Fibroblast of the conjunctiva (primary cell): ENCODE measurements around the gene SAMD11.
"Not testable (repeated sequence)": the region's sequence is repeated elsewhere in the genome, so short reads cannot be mapped to it uniquely, and the experiment has no call there.

Experiments used
- DNase-seq: peaks from one replicate; pipeline ENCODE4 v3.0.0-alpha.2; 2010; ENCODE audit warnings: low read depth

Gene SAMD11, protein sequence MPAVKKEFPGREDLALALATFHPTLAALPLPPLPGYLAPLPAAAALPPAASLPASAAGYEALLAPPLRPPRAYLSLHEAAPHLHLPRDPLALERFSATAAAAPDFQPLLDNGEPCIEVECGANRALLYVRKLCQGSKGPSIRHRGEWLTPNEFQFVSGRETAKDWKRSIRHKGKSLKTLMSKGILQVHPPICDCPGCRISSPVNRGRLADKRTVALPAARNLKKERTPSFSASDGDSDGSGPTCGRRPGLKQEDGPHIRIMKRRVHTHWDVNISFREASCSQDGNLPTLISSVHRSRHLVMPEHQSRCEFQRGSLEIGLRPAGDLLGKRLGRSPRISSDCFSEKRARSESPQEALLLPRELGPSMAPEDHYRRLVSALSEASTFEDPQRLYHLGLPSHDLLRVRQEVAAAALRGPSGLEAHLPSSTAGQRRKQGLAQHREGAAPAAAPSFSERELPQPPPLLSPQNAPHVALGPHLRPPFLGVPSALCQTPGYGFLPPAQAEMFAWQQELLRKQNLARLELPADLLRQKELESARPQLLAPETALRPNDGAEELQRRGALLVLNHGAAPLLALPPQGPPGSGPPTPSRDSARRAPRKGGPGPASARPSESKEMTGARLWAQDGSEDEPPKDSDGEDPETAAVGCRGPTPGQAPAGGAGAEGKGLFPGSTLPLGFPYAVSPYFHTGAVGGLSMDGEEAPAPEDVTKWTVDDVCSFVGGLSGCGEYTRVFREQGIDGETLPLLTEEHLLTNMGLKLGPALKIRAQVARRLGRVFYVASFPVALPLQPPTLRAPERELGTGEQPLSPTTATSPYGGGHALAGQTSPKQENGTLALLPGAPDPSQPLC

DNA sequence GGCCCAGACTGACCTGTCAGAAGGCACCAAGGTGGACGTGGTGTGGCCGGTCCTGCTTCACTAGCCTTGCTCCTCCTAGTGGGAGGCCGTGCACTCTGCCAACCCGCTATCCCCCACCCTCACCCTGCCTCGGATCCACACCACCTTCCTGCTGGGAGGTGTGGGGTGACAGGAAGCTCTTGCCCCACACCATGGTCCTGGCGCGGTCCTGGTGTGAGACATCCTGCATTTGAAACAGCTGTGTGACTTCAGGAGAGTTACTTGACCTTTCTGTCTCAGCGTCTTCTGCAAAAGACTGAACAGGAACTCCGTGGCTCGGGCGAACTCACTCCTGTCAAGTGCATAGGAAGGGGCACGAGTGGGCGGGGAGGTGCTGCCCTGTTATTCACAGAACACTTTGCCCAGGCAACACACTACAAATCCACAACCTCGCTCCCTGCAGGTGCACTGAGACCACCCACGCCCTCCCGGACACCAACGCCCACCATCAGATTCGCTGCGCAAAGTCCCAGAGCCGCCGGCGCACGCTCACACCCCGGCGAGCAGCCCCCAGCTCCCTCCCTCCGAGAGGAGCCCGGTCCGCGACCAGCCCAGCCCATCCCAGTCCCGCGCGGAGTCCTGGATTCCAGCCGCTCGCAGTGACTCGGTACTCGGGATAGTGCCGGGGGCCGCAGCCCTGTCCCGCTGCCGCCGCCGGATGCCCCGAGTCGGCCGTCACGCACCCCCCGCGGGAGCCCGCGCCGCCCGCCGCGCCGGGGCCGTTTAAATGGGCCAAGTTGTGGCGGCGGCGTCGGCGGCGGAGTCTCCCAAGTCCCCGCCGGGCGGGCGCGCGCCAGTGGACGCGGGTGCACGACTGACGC lies at the start of gene SAMD11:
Gene SAMD11, plus strand, starts transcription at position 793 of the 860 bp plus-strand sequence. CDS start 509 bp downstream, outside the sequence.
- DNase-seq = no peak

DNA sequence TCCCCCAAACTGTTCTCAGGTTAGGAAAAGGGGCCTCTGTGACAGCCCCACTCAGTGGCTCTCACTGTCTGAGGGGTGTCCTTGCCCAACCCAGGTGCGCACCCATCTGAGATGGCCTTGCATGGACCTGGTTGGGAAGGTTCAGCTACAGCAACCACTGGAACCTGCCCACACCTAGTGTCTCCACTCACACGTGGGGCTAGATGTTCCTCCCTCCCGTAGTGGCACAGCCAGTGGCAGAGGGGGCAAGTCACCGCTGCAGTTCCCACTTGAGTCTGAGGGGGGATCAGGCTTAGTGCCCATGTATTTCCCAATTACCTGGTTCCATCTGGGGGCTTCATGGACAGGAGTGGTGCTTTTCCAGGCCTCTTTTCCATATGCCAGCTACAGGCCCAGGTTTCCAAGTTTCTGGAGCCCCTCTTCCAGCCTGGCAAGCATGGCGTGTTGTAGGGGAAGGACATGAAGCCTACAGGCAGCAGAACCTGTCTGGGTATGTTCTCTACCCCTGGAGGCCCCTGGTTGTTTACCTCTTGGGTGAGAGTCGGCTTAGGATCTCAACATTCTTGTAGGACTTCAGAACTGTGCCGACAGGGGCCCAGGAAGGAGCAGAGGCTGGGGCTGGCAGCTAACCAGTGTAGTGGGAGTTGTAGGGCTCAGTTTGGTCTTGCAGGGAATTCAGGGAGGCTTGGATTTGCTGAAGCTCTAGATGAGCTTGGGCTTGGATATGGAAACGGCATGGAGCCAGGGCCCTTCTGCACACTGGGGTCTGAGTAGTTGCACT lies 47.1 kb upstream of the SAMD11 start:
- DNase-seq = not testable (repeated sequence)

DNA sequence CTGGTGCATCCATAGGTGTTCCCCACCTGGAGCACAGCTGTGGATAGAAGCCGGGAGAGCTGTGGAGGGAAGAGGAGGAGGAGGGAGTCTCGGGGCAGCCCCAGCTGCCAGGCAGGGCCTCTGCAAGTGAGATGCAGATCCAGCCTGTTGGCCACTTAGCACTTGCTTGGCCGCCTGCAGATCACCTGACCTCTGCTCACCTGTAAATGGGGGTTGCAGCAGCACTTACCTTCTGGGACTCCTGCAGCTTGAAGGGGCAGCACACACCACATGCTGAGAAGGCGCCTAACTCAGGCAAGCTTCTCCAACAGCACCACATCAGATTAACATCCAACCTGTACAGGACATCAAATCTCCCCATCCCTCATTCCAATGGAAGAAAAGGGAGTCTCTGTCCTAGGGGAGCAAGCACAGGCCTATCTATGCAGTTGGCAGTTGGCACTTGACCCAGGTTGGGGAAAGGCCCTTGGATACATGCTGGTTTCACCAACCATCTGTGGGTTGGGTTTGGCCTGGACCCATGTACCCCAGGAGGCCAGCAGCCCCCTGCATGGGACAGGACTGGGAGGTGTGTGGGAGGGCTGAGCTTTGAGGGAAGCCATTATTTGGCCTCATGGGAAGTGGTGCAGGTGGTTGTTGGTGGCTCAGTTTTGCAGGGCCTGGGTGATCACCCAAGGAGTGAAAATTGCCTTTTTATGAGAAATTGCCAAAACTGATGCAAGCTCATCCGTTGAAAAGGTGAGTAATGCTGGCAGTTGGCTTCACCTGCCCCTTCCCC lies 46.3 kb upstream of the SAMD11 start:
- not testable (repeated sequence) for DNase-seq

DNA sequence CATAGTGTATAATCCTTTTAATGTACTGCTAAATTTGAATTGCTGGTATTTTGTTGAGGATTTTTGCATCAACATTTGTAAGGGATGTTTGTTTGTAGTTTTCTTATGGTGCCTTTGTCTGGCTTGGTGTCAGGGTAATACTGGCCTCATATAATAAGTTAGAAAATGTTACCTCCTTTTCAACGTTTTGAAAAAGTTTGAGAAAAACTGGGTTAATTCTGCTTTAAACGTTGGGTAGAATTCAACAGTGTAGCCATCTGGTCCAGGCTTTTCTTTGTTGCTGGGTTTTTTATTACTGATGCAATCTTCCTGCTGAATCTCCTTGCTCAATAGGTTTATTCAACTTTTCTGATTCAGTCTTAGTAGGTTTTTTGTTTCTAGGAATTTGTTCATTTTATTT lies 43.2 kb upstream of the SAMD11 start:
- DNase-seq = not testable (repeated sequence)

DNA sequence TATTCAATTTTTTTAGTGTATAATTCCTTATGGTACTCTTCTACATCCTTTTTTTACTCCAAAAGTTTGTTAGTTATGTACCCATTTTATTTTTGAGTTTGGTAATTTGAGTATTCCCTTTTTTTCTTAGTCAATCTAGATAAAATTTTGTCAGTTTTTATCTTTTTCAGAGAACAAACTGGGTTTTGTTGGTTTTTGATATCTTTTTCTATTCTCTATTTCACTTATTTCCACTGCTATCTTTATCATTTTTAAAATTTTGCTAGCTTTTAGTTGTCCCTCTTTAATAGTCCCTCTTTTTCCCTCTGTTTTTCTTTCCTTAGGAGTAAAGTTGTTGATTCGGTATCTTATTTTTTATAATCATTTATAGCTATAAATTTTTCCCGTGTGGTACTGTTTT lies 42.8 kb upstream of the SAMD11 start:
- DNase-seq = not testable (repeated sequence)

DNA sequence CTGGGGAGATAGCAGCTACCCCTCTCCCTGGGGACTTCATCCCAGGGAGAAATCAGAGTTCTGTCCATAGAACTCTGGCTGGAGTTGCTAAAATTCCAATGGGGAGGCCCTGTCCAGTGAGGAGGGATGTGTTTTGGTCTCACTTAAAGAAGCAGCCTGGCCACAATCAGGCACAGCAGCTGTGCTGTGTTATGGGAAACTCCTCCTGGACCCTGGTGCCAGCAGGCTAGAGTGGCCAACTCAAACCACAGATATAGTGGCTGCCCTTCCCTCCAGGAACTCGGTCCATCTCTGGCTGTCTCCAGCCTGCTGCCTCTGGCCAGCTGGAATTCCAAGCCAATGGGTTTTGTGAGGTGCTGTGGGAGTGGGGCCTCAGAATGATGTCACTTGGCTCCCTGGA lies 37.4 kb upstream of the SAMD11 start:
- no peak for DNase-seq

DNA sequence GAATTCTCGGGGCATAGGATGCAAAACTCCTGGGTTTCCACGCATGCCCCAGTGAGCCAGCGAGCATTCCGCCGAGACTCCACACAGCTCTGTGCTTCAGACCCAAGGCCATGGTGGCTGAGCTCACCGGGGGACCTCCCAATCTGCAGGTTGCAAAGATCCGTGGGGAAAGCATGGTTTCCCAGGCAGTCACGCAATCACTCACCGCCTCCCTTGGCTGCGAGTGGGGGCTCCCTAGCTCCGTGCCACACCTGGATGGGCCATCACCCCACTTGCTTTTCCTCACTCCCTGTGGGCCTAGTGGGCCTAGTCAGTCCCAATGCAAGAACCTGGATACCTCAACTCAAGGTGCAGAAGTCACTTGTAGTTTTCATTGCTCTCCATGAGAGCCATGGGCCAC lies 37.0 kb upstream of the SAMD11 start:
- DNase-seq = no peak

DNA sequence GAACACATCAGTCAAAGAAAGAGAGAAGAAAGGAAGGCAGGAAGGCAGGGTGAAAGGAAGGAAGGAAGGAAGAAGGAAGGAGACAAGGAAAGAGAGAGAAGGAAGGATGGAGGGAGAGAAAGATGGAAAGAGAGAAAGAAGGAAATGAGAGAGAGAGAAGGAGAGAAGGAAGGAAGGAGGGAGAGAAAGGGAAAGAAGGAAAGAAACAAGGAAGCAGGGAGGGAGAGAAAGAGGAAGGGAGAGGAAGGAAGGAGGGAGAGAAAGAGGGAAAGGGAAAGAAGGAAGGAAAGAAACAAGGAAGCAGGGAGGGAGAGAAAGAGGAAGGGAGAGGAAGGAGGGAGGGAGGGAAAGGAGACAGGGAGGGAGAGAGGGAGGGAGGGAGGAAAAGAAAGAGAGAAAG lies 35.4 kb upstream of the SAMD11 start:
- no peak for DNase-seq

DNA sequence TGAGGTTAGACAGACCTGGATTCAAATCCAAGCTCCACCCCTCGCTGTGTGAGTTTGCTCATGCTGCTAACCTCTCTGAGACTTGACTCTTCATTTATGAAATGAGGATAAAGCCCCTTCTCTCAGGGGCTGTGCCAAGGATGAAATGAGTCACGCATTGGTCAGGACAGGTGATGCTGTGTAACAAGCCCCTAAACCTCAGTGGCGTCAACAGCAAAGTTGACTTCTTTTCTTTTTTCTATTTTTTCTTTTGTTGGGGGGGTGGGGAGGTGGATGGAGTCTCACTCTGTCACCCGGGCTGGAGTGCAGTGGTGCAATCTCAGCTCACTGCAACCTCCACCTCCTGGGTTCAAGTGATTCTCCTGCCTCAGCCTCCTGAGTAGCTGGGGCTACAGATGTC lies 33.9 kb upstream of the SAMD11 start:
- DNase-seq = not testable (repeated sequence)

DNA sequence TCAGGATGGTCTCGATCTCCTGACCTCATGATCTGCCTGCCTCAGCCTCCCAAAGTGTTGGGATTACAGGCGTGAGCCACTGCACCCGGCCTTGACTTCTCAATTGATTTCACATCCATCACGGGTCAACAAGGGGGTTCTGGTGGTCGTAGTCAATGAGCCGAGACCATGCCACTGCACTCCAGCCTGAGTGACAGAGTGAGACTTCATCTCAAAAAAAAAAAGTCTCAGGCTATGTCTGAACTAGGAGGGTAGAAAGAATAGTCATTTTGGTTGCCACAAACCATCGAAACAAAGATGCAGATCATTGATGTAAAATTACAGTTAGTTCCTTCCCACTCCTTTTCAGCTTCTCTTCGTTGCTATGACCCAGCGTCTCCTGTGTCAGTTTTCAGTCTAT lies 33.5 kb upstream of the SAMD11 start:
- DNase-seq = not testable (repeated sequence)

DNA sequence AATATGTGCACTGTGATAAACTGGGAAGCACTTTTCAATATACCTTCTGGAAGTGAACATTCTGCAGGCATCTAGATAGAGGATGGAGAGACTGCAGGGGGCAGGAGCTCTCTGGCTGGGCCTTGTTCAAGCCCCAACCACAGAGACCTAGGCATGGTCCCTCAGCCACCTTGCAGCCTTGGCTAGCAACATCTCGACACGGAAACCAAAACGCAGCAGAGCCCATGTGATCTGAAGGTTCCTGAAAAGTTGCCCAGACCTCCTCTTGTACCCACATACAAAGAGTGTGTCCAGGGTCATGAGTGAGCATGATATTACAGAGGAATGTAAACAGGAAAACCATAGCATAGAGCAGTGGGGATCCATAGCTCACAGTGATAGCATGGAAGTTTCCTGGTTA lies 33.1 kb upstream of the SAMD11 start:
- no peak for DNase-seq

DNA sequence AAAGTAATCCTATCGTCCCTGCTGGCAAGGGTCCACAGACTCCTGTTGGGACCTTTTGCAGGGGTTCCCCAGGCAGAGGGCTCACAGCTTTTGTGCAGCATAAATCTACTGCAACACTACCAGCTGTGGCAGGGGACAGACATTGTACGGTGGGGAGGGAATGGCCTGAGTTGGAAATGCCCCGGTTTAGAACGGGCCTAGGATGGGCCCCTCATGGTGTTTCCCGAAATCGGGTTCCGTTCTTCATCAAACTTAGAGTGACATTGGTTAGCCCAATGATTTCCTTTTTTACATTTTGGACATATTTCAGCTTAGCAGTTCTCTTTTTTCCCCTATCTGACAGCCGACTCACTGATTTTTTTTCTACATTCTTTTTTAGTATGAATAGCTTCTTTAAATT lies 26.5 kb upstream of the SAMD11 start:
- no peak for DNase-seq

DNA sequence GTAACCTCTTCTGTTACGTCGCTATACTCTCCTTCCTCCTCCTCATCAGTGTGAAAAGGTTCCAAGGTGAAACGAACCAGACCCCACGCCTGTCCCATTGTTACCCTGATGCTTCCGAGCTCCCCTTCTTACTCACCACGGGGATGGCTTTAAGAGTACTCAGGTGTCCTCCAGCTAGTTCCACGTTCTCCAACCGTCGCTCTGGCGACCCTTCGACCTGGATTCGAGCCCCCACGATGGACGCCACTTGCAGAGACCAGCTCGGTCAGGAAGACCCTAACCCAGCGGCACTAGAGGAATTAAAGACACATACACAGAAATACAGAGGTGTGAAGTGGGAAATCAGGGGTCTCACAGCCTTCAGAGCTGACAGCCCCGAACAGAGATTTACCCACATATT lies 25.8 kb upstream of the SAMD11 start:
- DNase-seq = not testable (repeated sequence)

DNA sequence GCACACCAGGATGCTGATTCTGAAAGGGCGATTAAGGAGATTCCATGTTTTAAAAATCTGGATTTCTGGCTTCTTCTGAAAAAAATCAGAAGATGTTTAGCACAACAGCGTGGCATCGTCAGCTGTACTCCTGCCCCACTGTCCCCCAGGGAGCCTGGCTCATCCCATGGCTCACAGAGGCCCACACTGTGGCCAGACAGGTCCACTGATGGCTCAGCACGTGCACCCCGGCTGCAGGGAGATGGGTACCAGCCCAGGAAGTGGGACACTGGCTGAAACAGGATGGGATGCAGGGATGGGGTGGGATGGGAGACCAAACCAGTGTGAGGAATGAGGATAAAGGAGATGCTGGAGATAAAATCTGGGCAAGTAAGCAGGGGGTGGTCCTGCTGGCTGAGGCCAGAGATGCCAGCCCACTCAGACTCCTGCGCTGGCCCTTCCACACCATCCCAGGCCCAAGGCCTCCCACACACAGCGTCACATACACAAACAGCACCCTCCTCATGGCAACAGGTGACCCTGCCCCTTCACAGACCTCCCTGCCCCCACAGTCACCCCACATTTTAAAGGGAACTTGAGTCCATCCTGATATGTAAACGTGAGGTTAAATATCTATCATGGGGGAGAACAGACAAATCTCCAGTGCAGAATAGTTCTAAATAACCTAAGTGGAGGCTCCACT lies 23.9 kb upstream of the SAMD11 start:
- DNase-seq = no peak

DNA sequence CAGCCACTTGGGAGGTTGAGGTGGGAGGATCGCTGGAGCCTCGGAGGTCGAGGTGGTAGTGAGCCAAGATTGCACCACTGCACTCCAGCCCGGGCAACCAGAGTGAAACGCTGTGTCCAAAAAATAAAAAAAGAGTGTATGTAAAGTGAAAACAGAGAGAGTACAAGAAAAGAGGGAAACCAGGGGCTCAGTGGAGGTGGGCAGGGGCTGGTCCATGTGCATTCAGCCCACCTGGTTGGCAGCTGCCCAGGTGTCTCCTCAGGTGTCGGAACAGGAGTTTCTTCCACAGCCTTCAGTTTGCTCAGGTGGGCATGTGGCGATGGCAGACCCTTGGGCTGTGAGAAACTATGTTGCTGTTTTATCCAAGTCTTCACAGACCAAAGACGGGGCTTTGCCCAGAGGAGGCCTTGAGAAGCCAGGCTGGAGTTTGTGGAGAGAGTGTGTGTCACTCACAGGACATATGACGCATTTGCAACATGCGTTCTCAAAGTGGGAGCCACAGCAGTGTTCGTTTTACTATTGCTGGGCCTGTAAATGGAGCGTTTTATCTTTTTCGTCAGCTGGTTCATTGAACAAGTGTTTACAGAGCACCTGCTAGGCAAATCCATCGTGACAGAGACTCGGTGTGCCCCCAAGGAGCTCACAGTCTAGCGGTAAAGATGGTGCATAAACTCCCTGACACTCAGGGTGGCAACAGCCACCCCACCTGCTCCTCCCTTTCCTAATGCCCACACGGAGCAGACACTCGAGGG lies 22.4 kb upstream of the SAMD11 start:
- no peak for DNase-seq

DNA sequence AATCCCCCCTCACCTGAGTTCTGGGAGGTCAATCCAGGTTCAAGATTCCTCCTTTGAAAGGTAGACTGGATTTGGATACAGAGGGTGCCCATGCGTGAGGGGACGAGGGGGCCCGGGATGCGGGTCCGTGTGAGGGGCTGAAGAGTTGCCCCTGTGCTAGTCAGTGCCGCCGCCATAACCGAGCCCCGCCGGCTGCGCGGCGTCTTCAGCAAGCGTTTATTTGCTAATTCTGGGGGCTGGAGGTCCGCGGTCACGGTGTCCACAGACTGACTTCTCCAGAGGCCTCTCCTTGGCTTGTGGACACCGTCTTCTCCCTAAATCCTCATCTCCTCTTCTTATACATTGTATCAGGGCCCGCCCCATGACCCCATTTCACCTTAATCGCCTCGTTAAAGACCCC lies 20.9 kb upstream of the SAMD11 start:
- DNase-seq = no peak

DNA sequence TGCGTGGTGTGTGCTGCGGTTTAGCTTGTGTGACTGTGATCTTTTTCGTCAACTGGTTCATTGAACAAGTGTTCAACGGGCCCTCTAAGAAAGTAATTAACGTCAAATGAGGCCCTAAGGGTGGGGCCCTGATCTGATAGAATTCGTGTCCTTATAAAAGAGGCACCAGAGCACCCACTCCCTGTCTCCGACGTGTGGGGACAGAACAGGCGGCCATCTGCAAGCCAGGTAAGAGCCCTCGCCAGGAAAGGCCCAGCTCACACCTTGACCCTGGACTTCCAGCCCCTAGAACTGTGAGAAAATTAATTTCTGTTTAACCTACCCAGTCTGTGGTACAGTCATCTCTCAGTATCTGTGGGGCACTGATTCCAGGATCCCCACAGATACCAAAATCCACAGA lies 20.4 kb upstream of the SAMD11 start:
- DNase-seq = no peak

DNA sequence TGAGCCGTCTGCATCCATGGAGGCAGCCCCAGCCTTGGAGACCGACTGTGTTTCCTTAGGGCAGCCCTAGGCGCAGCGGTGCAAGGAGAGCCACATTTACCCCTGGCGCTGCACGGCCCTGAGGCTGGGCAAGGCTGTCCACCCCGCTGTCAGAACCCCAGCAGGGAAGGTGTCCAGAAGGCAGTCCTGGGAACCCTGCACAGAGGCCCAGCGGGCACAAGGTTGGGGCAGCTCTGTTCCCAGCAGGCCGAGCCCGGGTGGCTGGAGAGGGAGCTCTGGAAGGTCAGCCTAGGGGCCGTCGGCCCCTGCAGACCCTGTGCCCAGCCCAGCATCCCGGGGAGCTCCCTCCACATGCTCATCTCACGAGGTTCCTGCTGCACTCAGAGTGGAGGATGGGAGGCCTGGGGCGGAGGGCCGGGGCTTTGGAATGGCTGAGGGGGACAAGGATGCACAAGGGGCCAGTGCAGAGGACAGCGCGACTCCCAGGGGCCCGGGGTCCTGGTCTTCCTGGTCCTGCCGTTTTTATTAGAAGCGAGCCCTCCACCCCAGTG lies 19.9 kb upstream of the SAMD11 start:
- no peak for DNase-seq
